ENCODE data around the gene GCN1. TPM values are rescaled to one million over a fixed set of nuclear protein-coding genes. Genes with fewer than 3 reads are reported as not detected.

GCN1 gene
- total RNA-seq (37.4 and 197 TPM in 2 replicates), polyA plus RNA-seq (27.6 and 28.2 TPM in 2 replicates)

DNA sequence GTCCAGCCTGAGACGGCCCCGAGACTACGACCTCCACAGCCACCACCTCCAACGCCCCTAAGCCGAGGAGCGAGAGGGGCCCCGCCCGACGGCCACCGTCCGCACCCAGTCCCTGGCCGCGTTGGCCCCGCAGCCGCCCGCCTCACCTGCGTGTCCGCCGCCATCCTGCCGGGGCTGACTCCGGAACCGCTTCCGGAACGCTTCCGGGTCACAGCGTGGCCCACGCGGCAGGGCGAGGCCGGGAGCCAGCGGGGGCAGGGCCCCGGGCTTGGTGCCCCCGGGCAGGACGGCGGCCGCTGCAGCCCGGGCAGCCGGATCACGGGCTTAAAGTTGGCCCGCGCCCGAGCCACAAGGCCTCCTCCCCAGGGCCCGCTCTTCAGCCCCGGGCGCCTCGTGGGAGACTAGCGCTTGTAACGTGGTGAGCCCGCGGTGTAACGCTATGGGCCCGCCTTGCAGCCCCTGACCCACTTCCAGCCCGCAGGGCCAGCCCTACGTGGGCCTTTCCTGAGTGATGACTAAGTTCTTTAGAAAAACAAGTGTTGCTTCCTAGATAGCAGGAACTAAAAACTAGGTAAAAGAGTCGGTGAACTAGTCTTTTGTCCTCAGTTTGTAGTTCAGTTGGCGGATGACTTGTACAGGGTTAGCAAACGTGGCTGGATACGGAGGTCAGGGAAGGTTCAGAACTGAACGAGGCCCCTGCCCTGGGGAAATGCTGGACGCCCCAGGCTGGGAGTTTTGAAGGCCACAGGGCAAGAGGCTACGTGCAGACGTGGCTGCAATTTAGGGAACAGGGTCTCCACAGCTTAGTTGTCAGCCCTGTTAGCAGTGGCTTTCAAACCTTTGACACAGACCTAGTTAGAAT, at the start of gene GCN1:
Gene GCN1, minus strand, starts transcription at position 182 of the 862 bp plus-strand sequence. Its CDS starts 18 bp downstream, at position 164.
- no peaks in the 10 kb centered on the region for H3K9me3 ChIP-seq (ENCODE audit: low read depth)
- H3K27ac ChIP-seq = peak within 1 kb of the TSS; percentile 94
- WGBS (ENCODE audit: low lambda C conversion rate, missing lambda C conversion rate) = 3% methylated on average over 58 of the region's 62 CpGs
- peak; percentile 90 for DNase-seq (ENCODE audit: low spot score)
- H2AFZ ChIP-seq = peak within 1 kb of the TSS; percentile 27
- H3K27me3 ChIP-seq = no peaks in the 10 kb centered on the region
- H3K9me2 ChIP-seq (replicated peaks; ENCODE audit: insufficient read depth) = no peaks in the 10 kb centered on the region
- H3K36me3 ChIP-seq (replicated peaks; ENCODE audit: insufficient read depth, low read depth) = peaks cover 2% of the 10 kb centered on the region
- TF ChIP-seq, protein P1, sequence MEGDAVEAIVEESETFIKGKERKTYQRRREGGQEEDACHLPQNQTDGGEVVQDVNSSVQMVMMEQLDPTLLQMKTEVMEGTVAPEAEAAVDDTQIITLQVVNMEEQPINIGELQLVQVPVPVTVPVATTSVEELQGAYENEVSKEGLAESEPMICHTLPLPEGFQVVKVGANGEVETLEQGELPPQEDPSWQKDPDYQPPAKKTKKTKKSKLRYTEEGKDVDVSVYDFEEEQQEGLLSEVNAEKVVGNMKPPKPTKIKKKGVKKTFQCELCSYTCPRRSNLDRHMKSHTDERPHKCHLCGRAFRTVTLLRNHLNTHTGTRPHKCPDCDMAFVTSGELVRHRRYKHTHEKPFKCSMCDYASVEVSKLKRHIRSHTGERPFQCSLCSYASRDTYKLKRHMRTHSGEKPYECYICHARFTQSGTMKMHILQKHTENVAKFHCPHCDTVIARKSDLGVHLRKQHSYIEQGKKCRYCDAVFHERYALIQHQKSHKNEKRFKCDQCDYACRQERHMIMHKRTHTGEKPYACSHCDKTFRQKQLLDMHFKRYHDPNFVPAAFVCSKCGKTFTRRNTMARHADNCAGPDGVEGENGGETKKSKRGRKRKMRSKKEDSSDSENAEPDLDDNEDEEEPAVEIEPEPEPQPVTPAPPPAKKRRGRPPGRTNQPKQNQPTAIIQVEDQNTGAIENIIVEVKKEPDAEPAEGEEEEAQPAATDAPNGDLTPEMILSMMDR (IDR thresholded peaks at IDR 0.05; ENCODE audit: poor library complexity) = no peak
- TF ChIP-seq EZH2 (IDR thresholded peaks at IDR 0.05; ENCODE audit: borderline replicate concordance) (no peak), EZH2phosphoT487 (IDR thresholded peaks at IDR 0.05; ENCODE audit: low read depth, severe bottlenecking, unreplicated experiment) (no peak)
- peak within 1 kb of the TSS; percentile 79 for H3K4me2 ChIP-seq
- H3K79me2 ChIP-seq = peaks cover 77% of the 10 kb centered on the region
- peak within 1 kb of the TSS; percentile 56 for H3K4me3 ChIP-seq
- peaks cover 28% of the 10 kb centered on the region for H3K4me1 ChIP-seq (ENCODE audit: insufficient read depth)
- H4K20me1 ChIP-seq (ENCODE audit: insufficient read depth, poor library complexity, severe bottlenecking) = peaks cover 36% of the 10 kb centered on the region

DNA sequence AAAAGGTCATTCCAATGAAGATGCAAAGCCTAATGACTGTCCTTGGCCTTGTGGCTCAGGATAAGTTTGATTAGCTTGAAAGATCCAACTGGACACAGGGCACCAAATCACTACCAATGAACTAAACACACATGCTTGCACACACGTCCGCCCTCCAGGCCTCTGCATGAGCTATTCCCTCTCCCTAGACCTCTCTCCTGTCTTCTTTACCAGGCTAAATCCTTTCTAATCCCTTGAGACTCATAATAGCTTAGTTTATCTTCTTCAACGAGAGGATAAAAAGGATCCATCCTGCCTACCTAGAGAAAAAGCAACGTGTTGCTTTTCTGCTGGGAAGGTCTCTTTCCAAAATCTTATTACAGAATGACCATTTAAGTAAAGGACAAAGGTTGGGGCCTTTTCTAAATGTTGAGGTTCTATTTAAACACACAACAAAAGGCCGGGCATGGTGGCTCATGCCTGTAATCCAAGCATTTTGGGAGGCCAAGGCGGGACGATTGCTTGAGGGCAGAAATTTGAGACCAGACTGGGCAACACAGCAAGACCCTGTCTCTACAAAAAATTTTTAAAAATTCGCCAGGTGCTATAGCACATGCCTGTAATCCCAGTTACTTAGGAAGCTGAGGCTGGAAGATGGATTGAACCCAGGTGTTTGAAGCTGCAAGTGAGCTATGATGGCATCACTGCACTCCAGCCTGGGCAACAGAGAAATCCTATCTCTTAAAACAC, 48.6 kb upstream of the GCN1 start:
- Histone ChIP-seq H3K9me3 (ENCODE audit: low read depth) (no peaks in the 10 kb centered on the region), H3K4me1 (ENCODE audit: insufficient read depth) (peaks cover 54% of the 10 kb centered on the region), H3K79me2 (peaks cover 96% of the 10 kb centered on the region), H3K27ac (peak overlapping the region; percentile 8), H3K27me3 (no peaks in the 10 kb centered on the region), H4K20me1 (ENCODE audit: insufficient read depth, poor library complexity, severe bottlenecking) (peaks cover 51% of the 10 kb centered on the region), H2AFZ (no peak overlapping the region), H3K9me2 (replicated peaks; ENCODE audit: insufficient read depth) (no peaks in the 10 kb centered on the region), H3K4me2 (no peak overlapping the region), H3K36me3 (replicated peaks; ENCODE audit: insufficient read depth, low read depth) (no peaks in the 10 kb centered on the region), H3K4me3 (no peak overlapping the region)
- no peak for TF ChIP-seq EZH2 (IDR thresholded peaks at IDR 0.05; ENCODE audit: borderline replicate concordance)
- TF ChIP-seq, protein P1 (IDR thresholded peaks at IDR 0.05; ENCODE audit: poor library complexity) = no peak
- TF ChIP-seq EZH2phosphoT487 (IDR thresholded peaks at IDR 0.05; ENCODE audit: low read depth, severe bottlenecking, unreplicated experiment) = no peak
- WGBS (ENCODE audit: low lambda C conversion rate, missing lambda C conversion rate) = 50% methylated on average over 8 of the region's 8 CpGs
- DNase-seq (ENCODE audit: low spot score) = no peak

DNA sequence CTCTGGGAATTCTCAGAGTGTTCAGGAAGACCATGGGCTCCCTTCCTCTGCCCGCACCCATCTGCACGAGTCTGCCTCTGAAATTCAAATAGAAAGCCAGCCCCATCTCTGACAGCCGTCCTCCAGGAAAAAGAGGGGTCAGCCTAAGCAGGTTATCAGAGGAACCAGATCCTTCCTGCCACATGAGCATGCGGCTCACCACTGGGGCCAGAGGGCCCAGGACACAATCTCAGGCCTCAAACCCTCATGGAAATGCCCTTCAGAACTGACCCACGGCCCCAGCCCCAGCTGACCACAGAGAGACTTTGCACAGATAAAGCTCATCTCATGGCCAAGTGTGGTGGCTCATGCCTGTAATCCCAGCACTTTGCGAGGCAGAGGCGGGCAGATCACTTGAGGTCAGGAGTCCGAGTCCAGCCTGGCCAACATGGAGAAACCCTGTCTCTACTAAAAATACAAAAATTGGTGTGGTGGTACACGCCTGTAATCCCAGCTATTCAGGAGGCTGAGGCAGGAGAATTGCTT, 47.8 kb upstream of the GCN1 start:
- Histone ChIP-seq H3K79me2 (peaks cover 96% of the 10 kb centered on the region), H3K9me3 (ENCODE audit: low read depth) (no peaks in the 10 kb centered on the region), H3K4me2 (no peak overlapping the region), H3K4me3 (no peak overlapping the region), H3K36me3 (replicated peaks; ENCODE audit: insufficient read depth, low read depth) (no peaks in the 10 kb centered on the region), H3K27me3 (no peaks in the 10 kb centered on the region), H3K27ac (no peak overlapping the region), H2AFZ (no peak overlapping the region), H4K20me1 (ENCODE audit: insufficient read depth, poor library complexity, severe bottlenecking) (peaks cover 48% of the 10 kb centered on the region), H3K4me1 (ENCODE audit: insufficient read depth) (peaks cover 47% of the 10 kb centered on the region), H3K9me2 (replicated peaks; ENCODE audit: insufficient read depth) (no peaks in the 10 kb centered on the region)
- WGBS (ENCODE audit: low lambda C conversion rate, missing lambda C conversion rate) = 65% methylated on average over 9 of the region's 9 CpGs
- TF ChIP-seq, protein P1 (IDR thresholded peaks at IDR 0.05; ENCODE audit: poor library complexity) = no peak
- TF ChIP-seq EZH2phosphoT487 (IDR thresholded peaks at IDR 0.05; ENCODE audit: low read depth, severe bottlenecking, unreplicated experiment) = no peak
- TF ChIP-seq EZH2 (IDR thresholded peaks at IDR 0.05; ENCODE audit: borderline replicate concordance) = no peak
- no peak for DNase-seq (ENCODE audit: low spot score)
